Motor neuron (in vitro differentiated cells): Measurements from ENCODE around the gene NARS2. TPM values are rescaled to one million over a fixed set of nuclear protein-coding genes. Genes with fewer than 3 reads are reported as not detected.

Experiments used
- ATAC-seq, 8 experiments: fragments of 200-7000 bp; cut with Tn5 transposase; replicated peaks in 6 of 8; 2 replicates each; pipeline ENCODE4 v1.8.0; 2021; ENCODE audit warnings: mild to moderate bottlenecking in 8 of 8, moderate library complexity in 8 of 8
- H3K27ac ChIP-seq, 2 donors: fragments of 250-450 bp; sonication (Bioruptor Pico); 2 replicates each; pipeline ENCODE4 v1.9.0; 2021; ENCODE audit warnings: antibody characterized with exemption in 2 of 2, mild to moderate bottlenecking in 2 of 2, moderate library complexity in 1 of 2
- H3K4me1 ChIP-seq, 2 donors: fragments of 250-450 bp; sonication (Bioruptor Pico); replicated peaks in 1 of 2; 2 replicates each; pipeline ENCODE4 v1.6.1; 2021; ENCODE audit warnings: antibody characterized with exemption in 2 of 2, mild to moderate bottlenecking in 2 of 2, moderate library complexity in 1 of 2
- H3K4me3 ChIP-seq, 5 donors: fragments of 250-450 bp; sonication (Bioruptor Pico); 2 replicates each; pipeline ENCODE4 v1.9.0; 2021; ENCODE audit warnings: antibody characterized with exemption in 5 of 5, mild to moderate bottlenecking in 5 of 5, moderate library complexity in 4 of 5
- WGBS, 10 experiments: fragments of 450-650 bp; shearing (Covaris generic); methylation state at CpG; one replicate each; pipeline ENCODE4 v1.0.0; 2022; 5-methylcytosine and 5-hydroxymethylcytosine counted together
- in situ Hi-C, 9 experiments: fragments of 400-800 bp; cut with MboI; loops; one replicate each; pipeline ENCODE4 v1.15.0; 2021; ENCODE audit warnings: low sequenced_read_pairs in 9 of 9, low pct_unique_long_range_greater_than_20kb in 2 of 9; ENCODE audit not compliant: unreplicated experiment in 9 of 9
- total RNA-seq, 8 experiments: library from RNA; unstranded; fragments of 300-600 nt; gene quantifications; 2 replicates each; pipeline versions ENCODE4 v1.2.3 to v1.2.4, GENCODE V29; 2022

The NARS2 gene
- total RNA-seq, 8 experiments from 2014 or later, result 11.5 to 36.0 (median 28.1) TPM

DNA sequence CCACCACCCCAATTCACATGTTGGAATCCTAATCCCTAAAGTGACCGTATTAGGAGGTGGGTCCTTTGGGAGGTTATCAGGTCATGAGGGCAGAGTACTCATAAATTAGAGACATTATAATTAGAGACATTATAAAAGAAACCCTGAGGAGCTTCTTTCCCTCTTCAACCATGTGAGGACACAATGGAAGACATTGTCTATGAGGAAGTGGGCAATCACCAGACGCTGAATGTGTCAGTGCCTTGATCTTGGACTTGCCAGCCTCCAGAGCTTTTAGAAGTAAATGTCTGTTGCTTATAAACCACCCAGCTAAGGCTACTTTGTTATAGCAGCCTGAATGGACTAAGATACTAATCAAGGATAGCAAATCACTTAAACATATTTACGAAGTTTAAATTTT is 171.8 kb downstream of the NARS2 start:
- in situ Hi-C loops, result loop anchor here in 1 of 9 experiments (25.0 kb wide), 1 partner anchor 159 kb away; the partner anchor contains the start of gene NARS2

DNA sequence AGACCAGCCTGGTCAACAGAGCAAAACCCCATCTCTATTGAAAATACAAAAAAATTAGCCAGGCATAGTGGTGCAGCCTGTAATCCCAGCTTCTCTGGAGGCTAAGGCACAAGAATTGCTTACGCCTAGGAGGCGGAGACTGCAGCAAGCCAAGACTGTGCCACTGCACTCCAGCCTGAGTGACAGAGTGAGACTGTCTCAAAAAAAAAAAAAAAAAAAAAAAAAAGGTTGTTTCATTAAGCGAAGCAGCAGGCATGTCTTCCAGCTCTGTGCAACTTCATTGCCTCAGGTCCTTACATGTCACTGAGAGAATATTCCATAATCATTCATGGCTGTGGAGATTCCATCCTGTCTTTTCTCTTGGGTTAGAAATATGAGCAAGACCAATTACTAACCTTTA is 174.0 kb downstream of the NARS2 start:
- Histone ChIP-seq H3K4me3 (no peak overlapping the region), H3K27ac (no peak overlapping the region), H3K4me1 (peaks cover 0 to 4% of the 10 kb centered on the region in 2 donors)
- WGBS, 10 experiments, result 9 to 100% (median 85%) methylated on average over 1 to 3 of the region's 3 CpGs; no CpG with 5 or more reads in 2 of the 10 experiments
- in situ Hi-C loops, result loop anchor here in 1 of 9 experiments (25.0 kb wide), 1 partner anchor 162 kb away; the partner anchor contains the start of gene NARS2
- ATAC-seq, result peak in 7 of 8 experiments; percentile 24 to 84 (median 56)

More for the DNA sequence above, 171.8 kb downstream of the NARS2 start:
- ATAC-seq, result no peak
- H3K27ac ChIP-seq, result no peak overlapping the region
- no peak overlapping the region for H3K4me3 ChIP-seq
- no peaks in the 10 kb centered on the region for H3K4me1 ChIP-seq
- WGBS, 10 experiments, result 93 to 100% (median 100%) methylated on average over 1 to 3 of the region's 3 CpGs; no CpG with 5 or more reads in 3 of the 10 experiments

- H3K4me3 ChIP-seq, result no peak overlapping the region
- in situ Hi-C loops, result loop anchor here in 1 of 9 experiments (25.0 kb wide), 1 partner anchor 162 kb away; the partner anchor contains the start of gene NARS2
- H3K27ac ChIP-seq, result no peak overlapping the region
- H3K4me1 ChIP-seq, result peaks cover 0 to 4% of the 10 kb centered on the region in 2 donors
- peak in 3 of 8 experiments; percentile 28 to 58 (median 55) for ATAC-seq
- WGBS, 10 experiments, result 83 to 100% (median 94%) methylated on average over 1 of the region's 1 CpG; no CpG with 5 or more reads in 4 of the 10 experiments
Measured at GRCh38 chr11:78400116-78400515, 174.5 kb downstream of the NARS2 start.

DNA sequence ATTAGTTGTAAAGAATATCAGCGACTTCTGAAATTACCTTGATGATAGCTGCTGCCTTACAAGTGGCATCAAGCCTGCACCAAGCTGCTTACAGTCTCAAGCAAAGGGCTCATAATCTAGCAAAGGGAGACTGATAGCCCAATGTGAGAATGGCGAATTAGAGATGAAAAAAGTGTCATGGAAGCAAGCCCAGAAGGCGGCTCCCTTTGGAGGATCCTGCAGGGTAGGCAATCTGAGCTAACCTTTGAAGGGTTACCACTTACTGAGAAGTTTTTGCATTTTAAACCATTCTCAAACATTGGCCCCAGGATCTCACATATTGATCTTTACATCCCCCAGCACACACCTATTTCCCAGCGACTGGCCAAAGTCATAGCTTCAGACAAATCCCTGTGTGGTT is 175.5 kb downstream of the NARS2 start:
- H3K4me3 ChIP-seq, result no peak overlapping the region
- in situ Hi-C loops, result loop anchor here in 1 of 9 experiments (25.0 kb wide), 1 partner anchor 162 kb away; no protein-coding TSS in a partner anchor
- ATAC-seq, result no peak
- no peak overlapping the region for H3K27ac ChIP-seq
- peaks cover 0 to 4% of the 10 kb centered on the region in 2 donors for H3K4me1 ChIP-seq
- WGBS, 10 experiments, result 33 to 79% (median 60%) methylated on average over 1 to 4 of the region's 4 CpGs; no CpG with 5 or more reads in 1 of the 10 experiments

DNA sequence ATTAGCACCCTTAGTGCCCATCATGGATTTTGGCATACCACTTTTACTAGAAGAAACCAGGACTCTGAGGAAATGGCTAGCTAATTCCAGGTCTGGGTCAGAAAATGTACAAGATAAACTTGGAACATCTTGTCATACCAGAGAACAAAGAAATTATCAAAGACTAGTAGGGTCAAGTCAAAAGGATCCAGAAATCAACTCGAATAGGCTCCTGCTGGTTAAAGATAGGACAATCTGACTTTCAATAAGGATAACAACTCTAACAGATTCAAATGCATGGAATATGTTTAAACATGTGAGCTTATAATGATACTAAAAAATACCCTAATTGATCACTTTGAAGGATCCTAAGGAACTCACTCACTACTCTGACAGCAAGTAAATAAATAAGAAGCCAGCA is 175.9 kb downstream of the NARS2 start:
- in situ Hi-C loops, result loop anchor here in 1 of 9 experiments (25.0 kb wide), 1 partner anchor 161 kb away; no protein-coding TSS in a partner anchor
- H3K4me3 ChIP-seq, result no peak overlapping the region
- 43 to 100% (median 81%) methylated on average over 1 of the region's 1 CpG; no CpG with 5 or more reads in 2 of the 10 experiments for WGBS, 10 experiments
- no peak overlapping the region for H3K27ac ChIP-seq
- peaks cover 0 to 4% of the 10 kb centered on the region in 2 donors for H3K4me1 ChIP-seq
- ATAC-seq, result no peak

- H3K4me1 ChIP-seq, result peaks cover 0 to 4% of the 10 kb centered on the region in 2 donors
- in situ Hi-C loops, result loop anchor here in 1 of 9 experiments (25.0 kb wide), 1 partner anchor 160 kb away; no protein-coding TSS in a partner anchor
- WGBS, 10 experiments, result 83 to 100% (median 93%) methylated on average over 1 to 2 of the region's 3 CpGs; no CpG with 5 or more reads in 2 of the 10 experiments
- no peak overlapping the region for H3K4me3 ChIP-seq
- no peak overlapping the region for H3K27ac ChIP-seq
- no peak for ATAC-seq
Measured at GRCh38 chr11:78397398-78397797, 177.3 kb downstream of the NARS2 start.

DNA sequence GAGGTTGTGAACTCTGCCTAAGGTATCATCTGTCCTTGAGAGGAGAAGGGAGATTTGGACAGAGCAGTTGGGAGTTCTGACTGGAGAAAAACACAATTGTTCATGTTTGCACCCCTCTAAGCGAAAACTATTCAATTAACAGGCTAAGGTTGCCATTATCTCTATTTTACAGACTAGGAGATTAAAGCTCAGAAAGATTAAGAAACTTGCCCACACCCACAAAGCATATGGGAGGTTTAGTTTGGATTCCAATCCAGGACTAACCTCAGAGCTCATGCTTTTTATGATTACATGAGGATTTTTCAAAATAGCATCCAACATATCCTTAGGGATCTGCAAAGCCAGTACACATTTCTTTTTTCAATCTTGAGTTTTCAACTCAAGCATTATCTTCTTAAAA is 179.1 kb downstream of the NARS2 start:
- ATAC-seq, result no peak
- Histone ChIP-seq H3K4me3 (no peak overlapping the region), H3K4me1 (peaks cover 0 to 4% of the 10 kb centered on the region in 2 donors), H3K27ac (no peak overlapping the region)
- in situ Hi-C loops, result loop anchor here in 1 of 9 experiments (25.0 kb wide), 1 partner anchor 158 kb away; no protein-coding TSS in a partner anchor
- 58 to 100% (median 83%) methylated on average over 1 of the region's 1 CpG; no CpG with 5 or more reads in 5 of the 10 experiments for WGBS, 10 experiments

DNA sequence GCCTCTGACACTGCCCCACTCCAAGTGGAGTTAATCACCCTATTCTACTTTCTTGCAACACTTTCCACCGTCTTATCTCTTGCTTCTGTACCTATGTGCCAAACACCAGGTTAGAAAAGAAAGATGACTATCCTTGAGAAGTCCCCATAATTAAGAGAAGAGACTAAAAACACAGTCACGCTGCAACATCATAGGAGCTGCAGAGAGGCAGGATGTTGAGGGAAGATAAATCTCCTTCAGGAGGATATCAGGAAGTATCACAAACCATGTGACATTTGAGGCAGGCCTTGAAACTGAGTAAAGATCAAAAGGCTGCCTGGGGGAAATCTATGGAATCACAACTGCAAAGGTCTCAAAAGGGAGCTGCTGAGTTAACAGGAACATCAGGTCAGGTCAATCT is 181.8 kb downstream of the NARS2 start:
- peak in 4 of 8 experiments; percentile 19 to 48 (median 45) for ATAC-seq
- Histone ChIP-seq H3K4me3 (no peak overlapping the region), H3K27ac (no peak overlapping the region), H3K4me1 (peaks cover 0 to 4% of the 10 kb centered on the region in 2 donors)
- WGBS, 10 experiments, result 46 to 100% (median 89%) methylated on average over 1 to 2 of the region's 2 CpGs; no CpG with 5 or more reads in 2 of the 10 experiments
- in situ Hi-C loops, result loop anchor here in 1 of 9 experiments (25.0 kb wide), 1 partner anchor 156 kb away; no protein-coding TSS in a partner anchor

DNA sequence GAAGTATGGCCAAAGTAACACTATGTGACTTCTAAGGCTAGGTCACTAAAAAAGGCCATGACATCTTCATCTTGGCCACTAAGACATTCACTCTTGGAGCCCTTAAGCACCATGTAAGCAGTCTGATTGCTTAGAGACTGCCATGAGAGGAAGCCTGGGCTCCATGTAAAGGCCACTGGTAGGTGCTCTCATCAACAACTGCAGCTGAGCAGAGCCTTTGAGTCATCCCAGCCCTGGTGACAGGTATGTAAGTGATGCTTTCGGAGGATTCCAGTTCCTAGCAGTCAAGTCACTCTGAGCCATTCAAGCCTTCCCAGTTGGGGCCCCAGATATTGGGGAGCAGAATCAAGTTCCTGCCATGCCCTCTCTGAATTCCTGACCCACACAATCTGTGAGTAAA is 183.2 kb downstream of the NARS2 start:
- ATAC-seq, result peak in 2 of 8 experiments; percentile 26 to 33
- Histone ChIP-seq H3K4me3 (no peak overlapping the region), H3K27ac (no peak overlapping the region), H3K4me1 (peaks cover 1 to 6% of the 10 kb centered on the region in 2 donors)
- in situ Hi-C loops, result loop anchor here in 1 of 9 experiments (25.0 kb wide), 1 partner anchor 154 kb away; no protein-coding TSS in a partner anchor
- WGBS, 10 experiments, result 100% methylated on average over 1 of the region's 1 CpG; no CpG with 5 or more reads in 9 of the 10 experiments

DNA sequence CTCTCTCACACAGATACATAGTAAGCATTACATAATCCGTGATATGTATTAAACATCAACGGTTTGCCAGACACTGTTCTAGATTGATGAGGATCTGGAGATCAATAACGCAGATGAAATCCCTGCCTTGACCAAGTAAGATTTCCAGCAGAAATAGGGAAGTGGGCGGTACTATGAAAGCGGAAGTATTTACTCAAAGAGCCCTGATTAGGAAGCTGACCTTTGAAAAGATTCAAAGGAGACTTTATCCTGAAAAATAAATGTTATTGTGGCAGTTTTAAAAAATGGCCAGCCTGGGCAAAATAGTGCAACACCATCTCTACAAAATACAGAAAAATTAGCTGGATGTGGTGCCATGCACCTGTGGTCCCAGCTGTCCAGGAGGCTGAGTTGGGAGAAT is 183.9 kb downstream of the NARS2 start:
- WGBS, 10 experiments, result 85 to 100% (median 91%) methylated on average over 2 to 5 of the region's 5 CpGs; no CpG with 5 or more reads in 2 of the 10 experiments
- no peak overlapping the region for H3K27ac ChIP-seq
- ATAC-seq, result no peak
- in situ Hi-C loops, result loop anchor here in 1 of 9 experiments (25.0 kb wide), 1 partner anchor 154 kb away; no protein-coding TSS in a partner anchor
- H3K4me1 ChIP-seq, result peaks cover 4 to 11% of the 10 kb centered on the region in 2 donors
- H3K4me3 ChIP-seq, result no peak overlapping the region

- in situ Hi-C loops, result loop anchor here in 1 of 9 experiments (25.0 kb wide), 1 partner anchor 149 kb away; no protein-coding TSS in a partner anchor
- Histone ChIP-seq H3K27ac (no peak overlapping the region), H3K4me3 (no peak overlapping the region), H3K4me1 (peaks cover 4 to 11% of the 10 kb centered on the region in 2 donors)
- WGBS, 10 experiments, result 10 to 100% (median 85%) methylated on average over 1 to 3 of the region's 3 CpGs
- ATAC-seq, result peak in 4 of 8 experiments; percentile 41 to 67 (median 52)
Measured at GRCh38 chr11:78386215-78386941, 188.3 kb downstream of the NARS2 start.
